GM18858 (cell line): ENCODE data around the gene PWWP2B.
"Not testable (repeated sequence)": the region's sequence is repeated elsewhere in the genome, so short reads cannot be mapped to it uniquely, and the experiment has no call there.

Experiments used
- ATAC-seq: cut with Tn5 transposase; IDR thresholded peaks from one replicate; pipeline ENCODE4 v1.9.1; 2021; ENCODE audit not compliant: unreplicated experiment

The PWWP2B gene

DNA sequence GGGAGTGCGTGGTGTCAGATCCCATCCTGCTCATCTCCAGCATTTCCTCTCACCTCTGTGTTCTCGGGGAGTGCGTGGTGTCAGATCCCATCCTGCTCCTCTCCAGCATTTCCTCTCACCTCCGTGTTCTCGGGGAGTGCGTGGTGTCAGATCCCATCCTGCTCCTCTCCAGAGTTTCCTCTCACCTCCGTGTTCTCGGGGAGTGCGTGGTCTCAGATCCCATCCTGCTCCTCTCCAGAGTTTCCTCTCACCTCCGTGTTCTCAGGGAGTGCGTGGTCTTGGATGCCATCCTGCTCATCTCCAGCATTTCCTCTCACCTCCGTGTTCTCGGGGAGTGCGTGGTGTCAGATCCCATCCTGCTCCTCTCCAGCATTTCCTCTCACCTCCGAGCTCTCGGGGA lies 18.0 kb upstream of the PWWP2B start:
- ATAC-seq, result not testable (repeated sequence)

DNA sequence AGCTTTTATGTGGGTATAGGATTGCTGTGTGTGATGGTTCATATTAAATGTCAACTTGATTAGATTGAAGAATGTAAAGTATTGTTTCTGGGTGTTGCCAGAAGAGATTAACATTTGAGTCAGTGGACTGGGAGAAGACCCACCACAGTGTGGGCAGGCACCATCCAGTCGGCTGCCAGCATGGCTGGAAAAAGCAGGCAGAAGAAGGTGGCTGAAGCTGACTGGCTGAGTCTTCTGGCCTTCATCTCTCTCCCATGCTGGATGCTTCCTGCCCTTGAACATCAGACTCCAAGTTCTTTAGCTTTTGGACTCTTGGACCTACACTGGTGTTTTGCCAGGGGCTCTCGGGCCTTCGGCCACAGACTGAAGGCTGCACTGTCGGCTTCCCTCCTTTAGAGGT lies 16.0 kb upstream of the PWWP2B start:
- ATAC-seq, result not testable (repeated sequence)

DNA sequence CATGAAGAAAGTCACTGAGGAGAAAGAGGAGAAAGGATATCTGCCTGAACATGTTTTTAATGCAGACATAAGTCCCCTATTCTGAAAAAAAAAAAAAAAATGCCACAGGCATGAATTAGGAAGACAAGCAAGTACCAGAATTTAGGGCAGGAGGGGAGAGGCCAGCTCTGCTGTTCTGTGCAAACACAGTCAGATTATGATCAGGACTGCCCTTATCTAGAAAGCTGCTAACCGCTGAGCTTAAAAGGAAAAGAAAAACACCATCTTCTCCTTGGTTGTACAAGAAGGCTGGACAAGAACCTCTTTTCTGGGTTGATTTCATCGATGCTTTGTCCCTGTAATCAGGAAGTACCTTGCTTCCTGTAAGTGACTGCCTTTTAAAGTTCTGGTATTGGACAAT lies 15.3 kb upstream of the PWWP2B start:
- no peak for ATAC-seq

DNA sequence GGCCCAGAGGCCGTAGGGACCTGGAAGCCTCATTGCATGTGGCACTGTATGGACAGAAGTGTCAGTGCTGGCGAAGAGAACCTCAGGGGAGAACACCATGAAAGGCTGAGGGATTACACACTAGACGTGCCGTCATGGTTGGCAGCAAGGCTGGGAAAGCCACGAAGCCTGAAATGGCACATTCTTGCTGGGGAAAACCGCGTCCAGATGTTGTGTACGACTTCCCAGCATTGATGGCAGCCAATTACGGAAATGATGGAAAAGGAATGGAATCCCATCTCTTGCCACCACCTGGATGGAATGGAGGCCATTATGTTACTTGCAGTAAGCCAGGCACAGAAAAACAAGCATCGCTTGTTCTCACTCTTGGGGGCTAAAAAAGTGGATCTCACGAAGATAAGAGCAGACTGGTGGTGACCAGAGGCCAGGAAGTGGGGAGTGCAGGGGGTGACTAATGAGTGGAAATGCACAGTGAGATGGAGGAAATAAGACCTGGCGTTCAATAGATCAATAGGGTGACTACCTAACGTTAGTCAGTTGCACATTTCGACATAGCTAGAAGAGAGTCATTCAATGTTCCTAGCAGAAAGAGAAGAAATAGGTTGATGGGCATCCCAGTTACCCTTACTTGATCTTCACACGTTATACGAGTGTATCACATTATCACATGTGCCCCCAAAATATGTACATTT lies 14.6 kb upstream of the PWWP2B start:
- ATAC-seq, result no peak

DNA sequence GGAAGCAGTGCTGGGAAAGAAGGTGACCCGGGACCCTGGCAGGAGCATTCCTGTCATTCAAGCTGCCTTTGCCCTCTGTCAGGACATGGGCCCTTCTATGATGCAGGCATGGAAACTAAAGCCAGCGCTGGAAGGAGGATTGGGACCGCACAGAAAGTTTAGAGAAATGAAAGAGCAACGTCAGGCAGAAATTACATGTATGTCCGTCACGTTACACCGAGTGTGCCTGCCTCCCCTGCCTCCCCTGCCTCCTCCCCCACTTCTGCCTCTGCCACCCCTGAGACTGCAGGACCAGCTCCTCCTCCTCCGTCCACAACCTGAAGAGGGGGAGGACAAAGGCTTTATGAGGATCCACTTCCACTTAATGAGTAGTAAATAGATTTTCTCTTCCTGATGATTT lies 13.9 kb upstream of the PWWP2B start:
- no peak for ATAC-seq

DNA sequence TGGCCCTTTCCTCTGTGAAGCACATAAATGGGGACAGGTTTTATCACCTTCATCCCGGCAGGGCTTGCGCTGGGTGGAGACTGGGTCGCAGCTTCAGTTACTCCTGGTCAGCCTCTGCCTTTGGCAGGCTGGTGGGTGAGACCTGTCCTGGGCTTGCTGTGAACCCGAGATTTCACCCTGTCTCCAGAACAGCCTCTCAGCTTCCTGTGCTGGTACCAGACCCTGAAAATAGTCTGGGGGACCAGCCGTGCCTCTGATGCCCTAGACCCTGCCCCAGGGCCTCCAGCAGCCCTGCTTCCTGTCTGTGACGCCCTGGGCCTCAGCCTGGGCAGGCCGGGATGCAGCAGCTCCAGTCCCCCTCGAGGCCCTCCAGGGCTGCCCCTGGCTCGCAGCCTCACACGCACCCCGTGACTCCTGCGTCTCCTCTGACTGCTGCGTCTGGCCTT lies 13.2 kb upstream of the PWWP2B start:
- no peak for ATAC-seq

DNA sequence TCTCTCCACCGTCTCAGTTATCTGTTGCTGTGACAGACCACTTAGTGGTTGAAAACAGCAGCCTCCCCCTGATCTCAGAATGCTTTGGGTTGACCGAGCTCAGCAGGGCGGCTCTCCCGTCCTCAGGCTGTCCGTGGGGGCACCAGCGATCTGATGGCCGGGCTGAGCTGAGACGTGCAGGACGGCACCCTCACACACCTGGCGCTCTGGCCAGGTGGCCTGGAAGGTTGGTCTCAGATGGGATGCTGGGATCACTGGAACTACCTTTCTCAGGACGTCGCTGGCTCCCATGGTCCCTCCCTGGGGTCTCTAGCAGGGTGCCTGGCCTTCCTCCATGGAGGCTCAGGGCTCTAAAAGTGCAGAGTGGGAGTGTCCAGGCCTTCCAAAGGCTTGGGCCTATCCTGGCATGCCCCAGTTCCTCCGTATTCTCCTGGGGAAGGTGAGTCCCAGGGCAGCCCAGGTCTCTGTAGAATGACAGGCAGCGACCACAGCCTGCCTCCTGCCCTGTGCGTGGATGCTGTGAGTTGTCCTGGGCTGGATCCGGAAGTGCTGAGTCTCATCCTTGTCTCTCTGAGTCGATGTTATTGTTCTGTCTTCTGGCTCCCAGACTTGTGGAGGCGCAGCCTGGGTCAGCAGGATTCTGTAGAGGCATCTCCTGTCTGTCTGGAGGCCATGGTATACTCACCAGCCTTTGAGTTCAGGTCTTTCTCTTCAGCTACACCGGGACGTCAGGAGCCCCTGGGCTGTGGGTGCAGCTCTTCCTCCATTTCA lies 12.2 kb upstream of the PWWP2B start:
- no peak for ATAC-seq

DNA sequence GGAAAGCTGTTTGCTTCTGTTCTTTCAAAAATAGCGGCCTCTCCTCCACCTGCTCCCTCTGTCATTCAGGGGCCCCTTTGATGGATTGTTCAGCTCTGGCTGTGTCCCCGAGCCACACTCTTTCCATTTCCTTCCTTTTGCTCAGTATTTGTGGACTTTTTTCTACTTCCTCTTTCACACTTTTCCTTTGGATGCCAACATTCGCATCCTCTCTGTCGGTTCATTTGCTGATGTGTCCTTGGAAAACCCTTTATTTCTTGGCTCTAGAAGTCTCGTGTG lies 11.7 kb upstream of the PWWP2B start:
- ATAC-seq, result no peak

DNA sequence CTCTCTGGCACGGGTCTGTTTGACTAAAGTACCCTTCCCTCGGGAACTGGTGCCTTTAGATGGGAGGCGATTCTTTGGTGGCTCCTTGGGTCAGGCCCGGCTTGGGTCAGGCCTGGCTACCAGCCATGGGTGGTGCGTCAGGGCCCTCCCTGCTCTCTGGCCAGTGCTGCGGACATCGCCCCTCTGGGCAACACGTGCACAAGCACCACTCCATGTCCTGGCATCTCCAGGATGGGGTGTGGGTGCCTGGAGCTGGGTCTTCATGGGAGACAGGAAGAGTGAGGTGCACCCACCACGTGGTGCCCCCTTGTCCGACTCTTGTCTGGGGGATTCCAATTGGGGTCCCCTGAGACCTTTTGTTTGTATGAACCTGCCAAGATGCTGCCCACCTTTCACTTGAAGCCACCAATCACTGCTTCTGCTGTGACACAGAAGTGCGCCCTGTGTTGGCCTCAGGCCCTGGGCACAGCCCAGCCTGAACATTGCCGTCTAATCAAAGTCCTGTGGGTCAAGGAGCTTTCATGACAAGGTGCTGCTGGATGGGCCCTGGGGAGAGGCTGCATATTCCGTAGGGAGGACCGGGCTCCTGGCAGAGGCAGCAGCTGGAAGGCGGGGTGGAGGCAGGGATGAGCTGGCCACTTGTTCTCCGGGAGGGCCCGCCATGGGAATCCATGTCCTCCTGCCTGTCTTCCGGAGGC lies 11.1 kb upstream of the PWWP2B start:
- no peak for ATAC-seq

DNA sequence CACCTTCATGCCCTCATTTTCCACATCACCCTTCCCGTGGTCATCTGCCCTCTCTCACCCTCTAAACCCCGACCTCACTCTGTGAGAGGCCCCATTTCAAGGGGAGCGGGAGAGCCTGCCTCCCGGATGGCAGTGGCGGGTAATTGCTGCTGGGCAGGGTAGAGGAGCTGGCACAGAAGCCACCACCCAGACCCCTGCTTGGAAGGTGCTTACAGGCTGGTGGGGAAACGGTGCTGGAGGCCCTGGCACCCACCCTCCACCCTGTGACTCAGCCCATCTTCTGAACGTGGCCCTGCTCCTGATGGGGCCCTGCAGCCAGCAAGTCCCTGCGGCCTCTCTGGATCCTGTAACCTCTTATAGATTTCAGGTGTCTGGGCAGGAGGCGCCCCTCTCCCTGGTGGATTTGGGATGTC lies 10.6 kb upstream of the PWWP2B start:
- ATAC-seq, result no peak

DNA sequence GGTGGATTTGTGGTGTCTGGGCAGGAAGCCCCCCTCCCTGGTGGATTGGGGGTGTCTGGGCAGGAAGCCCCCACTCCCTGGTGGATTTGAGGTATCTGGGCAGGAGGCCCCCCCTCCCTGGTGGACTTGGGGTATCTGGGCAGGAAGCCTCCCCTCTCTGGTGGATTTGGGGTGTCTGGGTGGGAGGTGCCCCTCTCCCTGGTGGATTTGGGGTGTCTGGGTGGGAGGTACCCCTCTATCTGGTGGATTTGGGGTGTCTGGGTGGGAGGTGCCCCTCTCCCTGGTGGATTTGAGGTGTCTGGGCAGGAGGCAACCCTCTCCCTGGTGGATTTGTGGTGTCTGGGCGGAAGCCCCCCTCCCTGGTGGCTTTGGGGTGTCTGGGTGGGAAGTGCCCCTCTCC lies 10.1 kb upstream of the PWWP2B start:
- not testable (repeated sequence) for ATAC-seq

DNA sequence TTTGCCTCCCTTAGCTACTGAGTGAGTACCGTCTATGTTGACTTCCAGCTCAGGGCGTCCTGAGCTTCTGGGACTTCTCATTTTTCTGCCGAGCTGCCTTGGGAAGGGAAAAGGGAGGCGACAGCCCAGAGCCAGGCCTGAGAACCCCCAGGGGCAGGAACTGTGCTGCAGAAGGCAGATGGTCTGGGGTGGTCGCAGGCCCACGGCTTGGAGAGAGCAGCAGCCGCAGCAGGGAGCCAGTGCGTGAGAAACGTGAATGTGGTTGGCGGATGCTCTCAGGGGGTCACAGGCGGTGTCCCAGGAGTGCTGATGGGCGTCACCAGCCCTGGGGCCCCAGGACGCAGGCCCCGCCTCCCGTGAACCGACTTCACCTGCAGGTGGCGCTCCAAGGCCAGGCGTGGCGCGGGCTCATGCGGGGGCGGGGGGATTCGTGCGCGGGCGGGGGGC lies 9.2 kb upstream of the PWWP2B start:
- no peak for ATAC-seq

DNA sequence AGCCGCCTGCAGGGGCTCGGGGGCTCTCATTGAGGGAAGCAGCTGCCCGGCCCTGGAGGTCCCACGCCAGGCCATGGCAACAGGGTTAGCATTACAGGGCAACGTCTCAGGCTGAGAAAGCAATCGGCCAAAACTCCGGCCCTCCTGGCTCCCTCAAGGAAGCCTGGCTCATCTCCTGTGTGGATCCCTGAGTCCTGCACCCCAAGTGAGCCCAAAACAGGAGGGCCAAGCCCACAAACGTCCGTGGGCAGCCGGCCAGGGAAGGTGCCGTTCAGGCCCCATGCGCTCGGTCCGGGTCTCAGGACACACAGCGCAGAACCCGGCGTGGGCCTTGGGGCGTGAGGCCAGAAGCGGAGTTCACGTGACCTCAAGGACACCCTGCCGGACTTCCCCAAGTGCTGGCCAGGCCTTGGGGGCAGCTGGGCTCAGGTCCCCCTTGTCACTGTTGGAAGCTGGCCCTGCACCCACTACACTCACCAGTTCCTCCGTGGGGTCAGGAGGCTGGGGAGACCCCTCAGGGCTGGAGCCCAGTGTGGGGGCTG lies 8.0 kb upstream of the PWWP2B start:
- no peak for ATAC-seq

DNA sequence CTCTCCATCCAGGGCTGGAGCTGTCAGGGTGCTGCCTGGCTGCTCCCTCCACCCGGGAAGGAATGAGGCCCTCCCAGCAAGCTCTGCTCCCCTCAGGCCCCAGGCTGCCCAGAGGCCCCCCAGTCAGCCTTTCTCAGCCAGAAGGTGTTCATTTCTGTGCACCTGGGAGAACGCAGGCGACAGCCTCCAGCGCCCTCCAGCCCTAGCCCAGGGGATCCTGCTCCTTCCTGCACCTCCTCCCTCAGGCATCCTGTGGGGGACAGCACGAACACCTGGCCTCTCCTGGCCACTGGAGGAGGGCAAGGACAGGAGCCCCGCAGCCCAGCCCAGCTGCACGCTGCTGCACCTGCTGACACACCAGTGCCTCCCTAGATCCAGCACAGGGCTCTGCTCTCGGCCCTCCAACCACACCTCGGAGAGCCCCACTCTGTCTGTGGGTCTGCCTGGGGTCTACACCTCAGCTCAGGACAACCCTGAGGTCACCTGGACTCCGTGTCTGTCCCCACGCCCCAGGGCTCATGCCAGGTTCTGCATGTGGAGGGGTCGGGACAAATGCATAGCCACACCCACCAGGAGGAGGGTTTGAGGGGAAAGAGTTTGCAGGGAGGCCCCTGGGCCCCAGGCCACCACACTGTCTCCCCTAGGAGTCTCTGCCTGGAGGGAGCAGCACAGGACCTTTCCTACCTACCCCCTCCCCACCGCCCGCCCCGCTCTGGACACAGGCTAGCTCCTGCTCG lies 7.4 kb upstream of the PWWP2B start:
- ATAC-seq, result no peak

DNA sequence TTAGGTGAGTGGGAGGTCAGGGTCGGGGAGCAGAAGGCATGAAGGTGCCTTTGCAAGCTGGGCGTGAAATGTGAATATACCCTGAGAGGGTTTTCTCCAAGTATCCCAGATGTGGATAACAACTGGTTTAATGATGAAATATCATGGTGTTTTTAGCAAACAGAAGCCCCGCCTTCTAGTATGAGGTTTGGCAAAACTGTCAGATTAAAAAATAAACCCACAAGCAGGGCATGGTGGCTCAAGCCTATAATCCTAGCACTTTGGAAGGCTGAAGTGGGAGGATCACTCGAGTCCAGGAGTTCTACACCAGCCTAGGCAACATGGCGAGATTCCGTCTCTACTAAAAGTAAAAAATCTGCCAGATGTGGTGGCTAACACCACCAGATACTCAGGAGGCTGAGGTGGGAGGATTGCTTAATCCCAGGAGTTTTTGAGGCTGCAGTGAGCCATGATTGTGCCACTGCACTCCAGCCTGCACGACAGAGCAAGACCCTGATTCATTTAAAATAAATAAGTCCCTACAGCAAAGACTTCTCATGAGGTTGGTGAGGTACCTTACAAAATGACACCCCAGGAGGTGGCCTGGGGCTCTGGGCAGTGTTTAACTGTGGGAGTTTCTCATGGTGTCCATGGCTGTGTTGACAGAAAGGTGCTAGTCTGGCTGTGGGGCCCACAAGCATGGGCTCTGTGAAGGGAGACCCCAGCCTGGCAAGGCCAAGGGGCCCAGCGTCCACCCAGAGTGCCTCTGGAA lies 6.7 kb upstream of the PWWP2B start:
- ATAC-seq, result no peak

DNA sequence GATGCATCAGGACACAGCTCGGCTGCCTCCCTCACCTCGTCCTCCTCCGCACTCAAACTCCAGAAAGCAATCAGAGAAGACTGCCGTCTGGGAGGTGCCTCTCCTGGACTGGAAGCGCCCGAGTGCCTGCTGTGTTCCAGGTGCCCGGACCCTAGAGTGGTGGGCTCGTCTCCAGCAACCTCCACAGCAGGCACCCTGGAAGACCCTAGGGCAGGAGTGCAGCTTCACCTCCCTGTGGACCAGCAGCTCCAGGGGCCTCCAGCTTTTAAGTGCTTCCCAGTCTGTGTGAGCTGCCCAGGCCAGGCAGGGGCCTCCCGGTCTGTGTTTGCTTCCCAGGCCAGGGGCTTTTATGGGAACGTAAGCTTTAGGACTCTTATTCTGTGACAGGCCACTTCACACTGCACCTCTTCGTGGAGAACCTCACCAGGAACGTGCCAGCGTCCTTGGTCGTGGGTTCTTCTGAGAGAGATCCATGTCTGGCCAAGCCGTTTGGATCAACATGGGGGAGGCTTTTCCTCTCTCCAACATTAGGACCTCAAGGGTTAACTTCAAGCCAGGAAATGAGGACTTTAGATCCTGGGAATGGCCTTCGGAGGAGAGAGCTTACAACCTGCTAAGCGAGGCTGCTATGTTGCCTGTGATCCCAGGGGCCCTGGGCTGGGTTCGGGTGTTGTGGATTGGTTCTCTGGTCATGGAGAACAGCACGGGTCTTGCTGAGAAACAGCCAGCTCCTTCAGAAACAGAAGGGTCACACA lies 5.9 kb upstream of the PWWP2B start:
- ATAC-seq, result no peak

DNA sequence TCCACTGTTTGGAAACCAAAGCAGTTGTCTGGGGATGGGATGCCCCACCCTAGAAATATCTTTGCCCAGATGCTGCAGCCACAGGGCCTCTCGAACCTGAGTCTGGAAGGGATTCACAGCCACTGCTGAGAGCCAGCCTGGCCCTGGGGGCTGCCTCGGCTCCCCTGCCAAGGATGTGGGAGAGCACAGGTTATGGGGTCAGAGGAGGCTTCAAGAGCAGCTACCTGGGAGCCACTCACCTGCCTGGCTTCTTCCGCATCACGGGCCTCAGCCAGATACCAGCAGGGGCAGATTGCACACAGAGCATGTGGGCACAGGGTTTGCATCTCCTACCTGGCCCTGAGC lies 5.4 kb upstream of the PWWP2B start:
- ATAC-seq, result no peak

DNA sequence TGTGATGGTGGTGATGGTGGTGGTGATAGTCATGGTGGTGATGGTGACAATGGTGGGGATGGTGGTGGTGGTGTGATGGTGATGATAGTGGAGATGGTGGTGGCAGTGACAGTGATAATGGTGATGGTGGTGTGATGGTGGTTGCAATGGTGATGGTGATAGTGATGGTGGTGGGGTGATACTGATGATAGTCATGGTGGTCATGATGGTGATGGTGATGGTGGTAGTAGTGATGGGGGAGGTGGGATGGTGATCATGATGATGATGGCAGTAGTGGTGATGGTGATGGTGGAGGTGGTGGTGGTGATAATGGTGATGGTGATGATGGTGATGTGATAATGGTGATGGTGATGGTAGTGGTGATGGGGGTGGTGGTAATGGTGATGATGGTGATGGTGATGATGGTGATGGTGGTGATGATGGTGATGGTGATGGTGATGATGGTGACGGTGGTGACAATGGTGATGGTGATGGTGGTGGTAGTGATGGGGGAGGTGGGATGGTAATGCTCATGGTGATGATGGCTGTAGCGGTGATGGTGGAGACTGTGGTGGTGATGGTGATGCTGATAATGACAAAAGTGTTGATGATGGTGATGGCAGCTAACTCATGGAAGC lies 4.7 kb upstream of the PWWP2B start:
- no peak for ATAC-seq
